HepG2 (cell line): Measurements from ENCODE around the gene TRPM5. TPM values are rescaled to one million over a fixed set of nuclear protein-coding genes. Genes with fewer than 3 reads are reported as not detected.

Source experiments
- GZF1 ChIP-seq: sonication (generic); formaldehyde crosslinking; IDR thresholded peaks from 2 replicates; pipeline ENCODE4 v1.5.1; 2020; ENCODE audit warnings: mild to moderate bottlenecking, missing genetic modification reagents
- MBD4 ChIP-seq: IDR thresholded peaks from 2 replicates; pipeline ENCODE4 v1.6.1; 2012; ENCODE audit warnings: low read length, inconsistent platforms, borderline replicate concordance
- MED1 ChIP-seq: sonication (generic); formaldehyde crosslinking; IDR thresholded peaks from 2 replicates; pipeline ENCODE4 v1.4.0; 2020; ENCODE audit warnings: missing genetic modification reagents
- NCOA5 ChIP-seq: sonication (generic); formaldehyde crosslinking; IDR thresholded peaks from 2 replicates; pipeline ENCODE4 v1.4.0; 2020; ENCODE audit warnings: missing genetic modification reagents
- NFE2L2 ChIP-seq: fragments of 150-350 bp; IDR thresholded peaks from 2 replicates; pipeline ENCODE4 v1.6.1; 2014; ENCODE audit warnings: low read length
- NKX3-1 ChIP-seq: sonication (generic); formaldehyde crosslinking; IDR thresholded peaks from 2 replicates; pipeline ENCODE4 v1.5.0; 2020; ENCODE audit warnings: missing genetic modification reagents
- RNF2 ChIP-seq: fragments of 450-650 bp; conservative IDR thresholded peaks from 2 replicates; pipeline ENCODE4 v1.6.1; 2016; ENCODE audit warnings: low read depth
- SP140L ChIP-seq: sonication (generic); formaldehyde crosslinking; IDR thresholded peaks from 2 replicates; pipeline ENCODE4 v1.4.0; 2020; ENCODE audit warnings: missing genetic modification reagents, borderline replicate concordance
- SP2 ChIP-seq: sonication (generic); formaldehyde crosslinking; IDR thresholded peaks from 2 replicates; pipeline ENCODE4 v1.5.1; 2020; ENCODE audit warnings: mild to moderate bottlenecking, missing genetic modification reagents
- ZFY ChIP-seq: sonication (generic); formaldehyde crosslinking; IDR thresholded peaks from 2 replicates; pipeline ENCODE4 v1.4.0; 2020; ENCODE audit warnings: missing genetic modification reagents
- ZNF20 ChIP-seq: sonication (generic); formaldehyde crosslinking; IDR thresholded peaks from 2 replicates; pipeline ENCODE4 v1.4.0; 2020; ENCODE audit warnings: mild to moderate bottlenecking, moderate library complexity, missing genetic modification reagents
- ZNF615 ChIP-seq: sonication (generic); formaldehyde crosslinking; IDR thresholded peaks from 2 replicates; pipeline ENCODE4 v1.5.0; 2020; ENCODE audit warnings: mild to moderate bottlenecking, missing genetic modification reagents, borderline replicate concordance
- polyA plus RNA-seq, 8 experiments: library from polyadenylated mRNA; depleted of rRNA in 3 of 8; stranded (reverse) in 7 of 8; unstranded in 1 of 8; fragments of >200 nt; fragmentation: Illumina TruSeq in 4 of 8; extraction: Trizol in 4 of 8; gene quantifications; 2 replicates each; pipeline versions ENCODE4 v1.2.1 to v1.2.3, GENCODE V29; 2011 to 2016; ENCODE audit warnings: low read depth in 4 of 8, missing spikeins in 1 of 8, mixed read lengths in 1 of 8; ENCODE audit not compliant: insufficient read depth in 1 of 8
- total RNA-seq, 5 experiments: library from RNA; depleted of rRNA; stranded (reverse); fragments of >200 nt; fragmentation: Illumina TruSeq; extraction: Trizol; gene quantifications; 2 replicates each; pipeline ENCODE4 v1.2.3, GENCODE V29; 2016; ENCODE audit warnings: low read depth in 1 of 5
- TF ChIP-seq, protein P1 (sequence below): fragments of 450-650 bp; IDR thresholded peaks from 2 replicates; pipeline ENCODE4 v1.6.1; 2017; ENCODE audit warnings: mild to moderate bottlenecking
- TF ChIP-seq, protein P2 (sequence below): sonication (generic); formaldehyde crosslinking; IDR thresholded peaks from 2 replicates; pipeline ENCODE4 v1.4.0; 2020; ENCODE audit warnings: missing genetic modification reagents, borderline replicate concordance
- TF ChIP-seq, protein P3 (sequence below): sonication (generic); formaldehyde crosslinking; IDR thresholded peaks from 2 replicates; pipeline ENCODE4 v1.5.1; 2020; ENCODE audit warnings: mild to moderate bottlenecking, missing genetic modification reagents
- TF ChIP-seq, protein P4 (sequence below): sonication (generic); formaldehyde crosslinking; IDR thresholded peaks from 2 replicates; pipeline ENCODE4 v1.4.0; 2020; ENCODE audit warnings: mild to moderate bottlenecking, missing genetic modification reagents, borderline replicate concordance

The TRPM5 gene
- total and polyA plus RNA-seq, 2 of the 13 experiments (the other 11 are each of a cell fraction or from before 2014, with no cell fraction given) = 0.12 TPM; not detected in 1

DNA sequence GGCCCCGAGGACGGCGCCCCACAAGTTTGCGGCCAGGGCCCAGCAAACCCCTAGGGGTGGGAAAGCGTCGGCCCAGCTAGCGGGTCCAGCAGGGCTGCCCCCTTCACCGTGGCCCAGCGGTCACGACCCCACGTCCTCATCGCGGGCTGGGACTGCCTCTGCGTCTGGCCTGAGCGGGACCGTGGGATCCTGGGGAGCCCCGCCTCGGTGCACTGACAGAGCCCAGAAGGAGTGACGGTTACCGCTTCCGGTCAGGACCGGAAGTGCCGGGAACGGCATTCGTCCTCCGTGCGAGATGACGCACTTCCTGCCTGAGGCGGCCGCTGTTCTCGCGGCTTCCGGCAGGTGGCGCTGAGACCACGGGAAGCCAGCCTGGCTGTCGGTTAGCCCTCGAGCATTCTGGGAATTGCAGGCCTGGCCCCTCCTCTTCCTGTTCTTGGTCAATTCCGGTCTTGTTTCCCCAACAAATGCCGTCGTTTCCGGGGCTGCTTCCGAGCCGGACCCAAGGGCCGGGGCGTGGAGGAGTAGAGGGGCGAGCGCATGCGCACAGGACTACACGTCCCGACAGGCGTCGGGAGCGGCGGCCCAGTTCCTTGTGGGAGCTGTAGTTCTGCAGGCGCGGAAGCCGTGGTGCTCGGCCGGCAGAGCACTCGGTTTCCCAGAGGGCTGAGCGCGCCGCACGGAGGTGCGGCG is 44.1 kb downstream of the TRPM5 start, which contains the start of gene TSSC4 (continued):
- no peak for TF ChIP-seq NFE2L2
- no peak for TF ChIP-seq ZNF20 (CRISPR knock-in tag)
- TF ChIP-seq, protein P1, sequence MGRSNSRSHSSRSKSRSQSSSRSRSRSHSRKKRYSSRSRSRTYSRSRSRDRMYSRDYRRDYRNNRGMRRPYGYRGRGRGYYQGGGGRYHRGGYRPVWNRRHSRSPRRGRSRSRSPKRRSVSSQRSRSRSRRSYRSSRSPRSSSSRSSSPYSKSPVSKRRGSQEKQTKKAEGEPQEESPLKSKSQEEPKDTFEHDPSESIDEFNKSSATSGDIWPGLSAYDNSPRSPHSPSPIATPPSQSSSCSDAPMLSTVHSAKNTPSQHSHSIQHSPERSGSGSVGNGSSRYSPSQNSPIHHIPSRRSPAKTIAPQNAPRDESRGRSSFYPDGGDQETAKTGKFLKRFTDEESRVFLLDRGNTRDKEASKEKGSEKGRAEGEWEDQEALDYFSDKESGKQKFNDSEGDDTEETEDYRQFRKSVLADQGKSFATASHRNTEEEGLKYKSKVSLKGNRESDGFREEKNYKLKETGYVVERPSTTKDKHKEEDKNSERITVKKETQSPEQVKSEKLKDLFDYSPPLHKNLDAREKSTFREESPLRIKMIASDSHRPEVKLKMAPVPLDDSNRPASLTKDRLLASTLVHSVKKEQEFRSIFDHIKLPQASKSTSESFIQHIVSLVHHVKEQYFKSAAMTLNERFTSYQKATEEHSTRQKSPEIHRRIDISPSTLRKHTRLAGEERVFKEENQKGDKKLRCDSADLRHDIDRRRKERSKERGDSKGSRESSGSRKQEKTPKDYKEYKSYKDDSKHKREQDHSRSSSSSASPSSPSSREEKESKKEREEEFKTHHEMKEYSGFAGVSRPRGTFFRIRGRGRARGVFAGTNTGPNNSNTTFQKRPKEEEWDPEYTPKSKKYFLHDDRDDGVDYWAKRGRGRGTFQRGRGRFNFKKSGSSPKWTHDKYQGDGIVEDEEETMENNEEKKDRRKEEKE = no peak
- TF ChIP-seq SP140L (CRISPR knock-in tag) = no peak
- TF ChIP-seq ZNF615 (CRISPR knock-in tag) = no peak; the same call in 1 of the 2 replicates
- TF ChIP-seq, protein P2, sequence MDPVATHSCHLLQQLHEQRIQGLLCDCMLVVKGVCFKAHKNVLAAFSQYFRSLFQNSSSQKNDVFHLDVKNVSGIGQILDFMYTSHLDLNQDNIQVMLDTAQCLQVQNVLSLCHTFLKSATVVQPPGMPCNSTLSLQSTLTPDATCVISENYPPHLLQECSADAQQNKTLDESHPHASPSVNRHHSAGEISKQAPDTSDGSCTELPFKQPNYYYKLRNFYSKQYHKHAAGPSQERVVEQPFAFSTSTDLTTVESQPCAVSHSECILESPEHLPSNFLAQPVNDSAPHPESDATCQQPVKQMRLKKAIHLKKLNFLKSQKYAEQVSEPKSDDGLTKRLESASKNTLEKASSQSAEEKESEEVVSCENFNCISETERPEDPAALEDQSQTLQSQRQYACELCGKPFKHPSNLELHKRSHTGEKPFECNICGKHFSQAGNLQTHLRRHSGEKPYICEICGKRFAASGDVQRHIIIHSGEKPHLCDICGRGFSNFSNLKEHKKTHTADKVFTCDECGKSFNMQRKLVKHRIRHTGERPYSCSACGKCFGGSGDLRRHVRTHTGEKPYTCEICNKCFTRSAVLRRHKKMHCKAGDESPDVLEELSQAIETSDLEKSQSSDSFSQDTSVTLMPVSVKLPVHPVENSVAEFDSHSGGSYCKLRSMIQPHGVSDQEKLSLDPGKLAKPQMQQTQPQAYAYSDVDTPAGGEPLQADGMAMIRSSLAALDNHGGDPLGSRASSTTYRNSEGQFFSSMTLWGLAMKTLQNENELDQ = no peak
- TF ChIP-seq NKX3-1 (CRISPR knock-in tag) = no peak
- TF ChIP-seq, protein P3, sequence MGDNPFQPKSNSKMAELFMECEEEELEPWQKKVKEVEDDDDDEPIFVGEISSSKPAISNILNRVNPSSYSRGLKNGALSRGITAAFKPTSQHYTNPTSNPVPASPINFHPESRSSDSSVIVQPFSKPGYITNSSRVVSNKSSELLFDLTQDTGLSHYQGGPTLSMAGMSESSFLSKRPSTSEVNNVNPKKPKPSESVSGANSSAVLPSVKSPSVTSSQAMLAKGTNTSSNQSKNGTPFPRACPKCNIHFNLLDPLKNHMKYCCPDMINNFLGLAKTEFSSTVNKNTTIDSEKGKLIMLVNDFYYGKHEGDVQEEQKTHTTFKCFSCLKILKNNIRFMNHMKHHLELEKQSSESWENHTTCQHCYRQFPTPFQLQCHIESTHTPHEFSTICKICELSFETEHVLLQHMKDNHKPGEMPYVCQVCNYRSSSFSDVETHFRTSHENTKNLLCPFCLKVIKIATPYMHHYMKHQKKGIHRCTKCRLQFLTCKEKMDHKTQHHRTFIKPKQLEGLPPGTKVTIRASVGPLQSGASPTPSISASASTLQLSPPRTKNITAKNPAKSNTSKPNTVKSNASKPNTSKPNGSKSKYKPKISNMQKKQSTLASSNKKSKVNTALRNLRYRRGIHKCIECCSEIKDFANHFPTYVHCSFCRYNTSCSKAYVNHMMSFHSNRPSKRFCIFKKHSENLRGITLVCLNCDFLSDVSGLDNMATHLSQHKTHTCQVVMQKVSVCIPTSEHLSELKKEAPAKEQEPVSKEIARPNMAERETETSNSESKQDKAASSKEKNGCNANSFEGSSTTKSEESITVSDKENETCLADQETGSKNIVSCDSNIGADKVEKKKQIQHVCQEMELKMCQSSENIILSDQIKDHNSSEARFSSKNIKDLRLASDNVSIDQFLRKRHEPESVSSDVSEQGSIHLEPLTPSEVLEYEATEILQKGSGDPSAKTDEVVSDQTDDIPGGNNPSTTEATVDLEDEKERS (CRISPR knock-in tag) = peak; percentile 77; the same call in 1 of the 2 replicates
- peak; percentile 41; the same call in 1 of the 2 replicates for TF ChIP-seq RNF2
- TF ChIP-seq SP2 (CRISPR knock-in tag) = peak; percentile 83
- no peak for TF ChIP-seq ZFY (CRISPR knock-in tag)
- no peak for TF ChIP-seq GZF1 (CRISPR knock-in tag)
- TF ChIP-seq, protein P4, sequence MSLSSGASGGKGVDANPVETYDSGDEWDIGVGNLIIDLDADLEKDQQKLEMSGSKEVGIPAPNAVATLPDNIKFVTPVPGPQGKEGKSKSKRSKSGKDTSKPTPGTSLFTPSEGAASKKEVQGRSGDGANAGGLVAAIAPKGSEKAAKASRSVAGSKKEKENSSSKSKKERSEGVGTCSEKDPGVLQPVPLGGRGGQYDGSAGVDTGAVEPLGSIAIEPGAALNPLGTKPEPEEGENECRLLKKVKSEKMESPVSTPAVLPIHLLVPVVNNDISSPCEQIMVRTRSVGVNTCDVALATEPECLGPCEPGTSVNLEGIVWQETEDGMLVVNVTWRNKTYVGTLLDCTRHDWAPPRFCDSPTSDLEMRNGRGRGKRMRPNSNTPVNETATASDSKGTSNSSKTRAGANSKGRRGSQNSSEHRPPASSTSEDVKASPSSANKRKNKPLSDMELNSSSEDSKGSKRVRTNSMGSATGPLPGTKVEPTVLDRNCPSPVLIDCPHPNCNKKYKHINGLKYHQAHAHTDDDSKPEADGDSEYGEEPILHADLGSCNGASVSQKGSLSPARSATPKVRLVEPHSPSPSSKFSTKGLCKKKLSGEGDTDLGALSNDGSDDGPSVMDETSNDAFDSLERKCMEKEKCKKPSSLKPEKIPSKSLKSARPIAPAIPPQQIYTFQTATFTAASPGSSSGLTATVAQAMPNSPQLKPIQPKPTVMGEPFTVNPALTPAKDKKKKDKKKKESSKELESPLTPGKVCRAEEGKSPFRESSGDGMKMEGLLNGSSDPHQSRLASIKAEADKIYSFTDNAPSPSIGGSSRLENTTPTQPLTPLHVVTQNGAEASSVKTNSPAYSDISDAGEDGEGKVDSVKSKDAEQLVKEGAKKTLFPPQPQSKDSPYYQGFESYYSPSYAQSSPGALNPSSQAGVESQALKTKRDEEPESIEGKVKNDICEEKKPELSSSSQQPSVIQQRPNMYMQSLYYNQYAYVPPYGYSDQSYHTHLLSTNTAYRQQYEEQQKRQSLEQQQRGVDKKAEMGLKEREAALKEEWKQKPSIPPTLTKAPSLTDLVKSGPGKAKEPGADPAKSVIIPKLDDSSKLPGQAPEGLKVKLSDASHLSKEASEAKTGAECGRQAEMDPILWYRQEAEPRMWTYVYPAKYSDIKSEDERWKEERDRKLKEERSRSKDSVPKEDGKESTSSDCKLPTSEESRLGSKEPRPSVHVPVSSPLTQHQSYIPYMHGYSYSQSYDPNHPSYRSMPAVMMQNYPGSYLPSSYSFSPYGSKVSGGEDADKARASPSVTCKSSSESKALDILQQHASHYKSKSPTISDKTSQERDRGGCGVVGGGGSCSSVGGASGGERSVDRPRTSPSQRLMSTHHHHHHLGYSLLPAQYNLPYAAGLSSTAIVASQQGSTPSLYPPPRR (CRISPR knock-in tag) = peak; percentile 21; the same call in 1 of the 2 replicates
- peak; percentile 82; the same call in 1 of the 2 replicates for TF ChIP-seq MED1 (CRISPR knock-in tag)
- TF ChIP-seq NCOA5 = no peak
- no peak for TF ChIP-seq MBD4
